Uterus (tissue), 2 donors: Measurements from ENCODE around the gene PLA2G5.

Experiments
- CTCF ChIP-seq, 4 experiments: fragments of 200-600 bp in 2 of 4; fragments of 450-650 bp in 2 of 4; sonication (generic) in 2 of 4; IDR thresholded peaks; one replicate each; pipeline ENCODE4 v1.5.1; 2016 to 2019; ENCODE audit warnings: antibody characterized with exemption in 4 of 4, mild to moderate bottlenecking in 2 of 4, moderate library complexity in 1 of 4
- POLR2A ChIP-seq, 2 donors: fragments of 450-650 bp; IDR thresholded peaks; one replicate each; pipeline ENCODE4 v1.6.1; 2016; ENCODE audit warnings: antibody characterized with exemption in 2 of 2, mild to moderate bottlenecking in 1 of 2, moderate library complexity in 1 of 2

- TF ChIP-seq CTCF (IDR thresholded peaks at IDR 0.05): no peak
- TF ChIP-seq POLR2A (IDR thresholded peaks at IDR 0.05): no peak
Measured at GRCh38 chr1:20111452-20111851, 41.5 kb downstream of the PLA2G5 start.
